ENCODE measurements around the gene COPA.

COPA gene

DNA sequence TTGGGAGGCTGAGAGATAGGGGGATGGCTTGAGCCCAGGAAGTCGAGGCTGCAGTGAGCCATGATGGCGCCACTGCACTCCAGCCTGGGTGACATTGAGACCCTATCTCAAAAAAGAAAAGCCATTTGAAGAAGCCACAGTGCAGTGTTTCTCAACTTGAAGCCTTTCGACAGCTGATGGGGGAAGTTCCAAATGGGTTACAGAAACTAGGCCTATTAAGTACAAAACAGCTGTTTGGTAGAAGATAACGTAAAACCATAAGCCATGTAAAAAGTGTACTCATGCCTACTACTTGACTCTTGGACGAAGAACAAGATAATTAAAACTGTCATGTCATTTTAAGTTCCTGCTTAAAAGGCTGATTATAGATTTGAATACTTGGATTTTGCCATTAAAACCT, 16.6 kb downstream of the COPA start:
- TF ChIP-seq EZH2phosphoT487 (IDR thresholded peaks at IDR 0.05; ENCODE audit: borderline replicate concordance): no peak
- no peak for TF ChIP-seq CTCF (conservative IDR thresholded peaks at IDR 0.05; ENCODE audit: low read length)
- H3K4me2 ChIP-seq (ENCODE audit: low read depth, low read length, poor library complexity, severe bottlenecking): no peak overlapping the region

DNA sequence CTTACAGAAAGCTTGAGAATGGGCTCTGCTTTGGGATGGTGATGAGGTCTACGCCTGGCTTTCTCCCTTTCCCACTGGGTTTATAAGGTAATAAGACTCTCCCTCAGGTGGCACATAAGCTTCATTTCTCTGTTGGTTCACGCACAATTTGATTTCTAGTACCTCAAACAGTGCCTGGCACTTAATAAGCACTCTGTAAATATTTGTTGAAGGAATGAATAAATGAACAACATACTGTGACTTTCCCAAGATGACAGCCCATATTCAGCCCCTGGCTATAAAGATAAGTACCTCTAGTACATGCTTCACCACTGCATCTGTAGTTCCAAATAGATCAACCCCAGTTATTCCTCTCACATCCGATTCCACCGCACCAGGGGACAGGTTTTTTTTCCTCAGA, 17.8 kb downstream of the COPA start:
- no peak overlapping the region for H3K9ac ChIP-seq (ENCODE audit: low read depth, low read length, poor library complexity, severe bottlenecking)
- H3K9me2 ChIP-seq (replicated peaks; ENCODE audit: low read depth, low read length): no peaks in the 10 kb centered on the region
- no peak for TF ChIP-seq CTCF (conservative IDR thresholded peaks at IDR 0.05; ENCODE audit: low read length)
- TF ChIP-seq EZH2phosphoT487 (IDR thresholded peaks at IDR 0.05; ENCODE audit: borderline replicate concordance): no peak
- no peak overlapping the region for H3K4me2 ChIP-seq (ENCODE audit: low read depth, low read length, poor library complexity, severe bottlenecking)
- no peaks in the 10 kb centered on the region for H3K4me1 ChIP-seq (ENCODE audit: insufficient read depth, low read length, poor library complexity, severe bottlenecking)
- H3K9me3 ChIP-seq (ENCODE audit: insufficient read depth, low read depth, low read length): no peaks in the 10 kb centered on the region
- no peak overlapping the region for H3K4me3 ChIP-seq (ENCODE audit: low read length, poor library complexity, severe bottlenecking)
- no peak overlapping the region for H2AFZ ChIP-seq (ENCODE audit: low read length)
- H4K20me1 ChIP-seq (ENCODE audit: insufficient read depth, low read length, poor library complexity, severe bottlenecking): no peaks in the 10 kb centered on the region
- no peaks in the 10 kb centered on the region for H3K27me3 ChIP-seq (ENCODE audit: insufficient read depth, low read length, poor library complexity, severe bottlenecking)
- no peaks in the 10 kb centered on the region; the same call in 1 of the 2 replicates for H3F3A ChIP-seq (ENCODE audit: low read depth)
- peaks cover 78% of the 10 kb centered on the region for H3K36me3 ChIP-seq (ENCODE audit: insufficient read depth, low read length)
- H3K79me2 ChIP-seq (ENCODE audit: insufficient read depth, low read length): peaks cover 12% of the 10 kb centered on the region; the same call in 1 of the 2 replicates

More for the DNA sequence above, 16.6 kb downstream of the COPA start:
- H3K27me3 ChIP-seq (ENCODE audit: insufficient read depth, low read length, poor library complexity, severe bottlenecking): no peaks in the 10 kb centered on the region
- H2AFZ ChIP-seq (ENCODE audit: low read length): no peak overlapping the region
- peaks cover 89% of the 10 kb centered on the region for H3K36me3 ChIP-seq (ENCODE audit: insufficient read depth, low read length)
- no peak overlapping the region for H3K4me3 ChIP-seq (ENCODE audit: low read length, poor library complexity, severe bottlenecking)
- H4K20me1 ChIP-seq (ENCODE audit: insufficient read depth, low read length, poor library complexity, severe bottlenecking): no peaks in the 10 kb centered on the region
- H3K9ac ChIP-seq (ENCODE audit: low read depth, low read length, poor library complexity, severe bottlenecking): no peak overlapping the region
- no peaks in the 10 kb centered on the region; the same call in 1 of the 2 replicates for H3F3A ChIP-seq (ENCODE audit: low read depth)
- peaks cover 8% of the 10 kb centered on the region; the same call in 1 of the 2 replicates for H3K79me2 ChIP-seq (ENCODE audit: insufficient read depth, low read length)
- no peaks in the 10 kb centered on the region for H3K4me1 ChIP-seq (ENCODE audit: insufficient read depth, low read length, poor library complexity, severe bottlenecking)
- H3K9me3 ChIP-seq (ENCODE audit: insufficient read depth, low read depth, low read length): no peaks in the 10 kb centered on the region
- no peaks in the 10 kb centered on the region for H3K9me2 ChIP-seq (replicated peaks; ENCODE audit: low read depth, low read length)

- Histone ChIP-seq H3K4me1 (ENCODE audit: insufficient read depth, low read length, poor library complexity, severe bottlenecking) (no peaks in the 10 kb centered on the region), H2AFZ (ENCODE audit: low read length) (no peak overlapping the region), H3K4me2 (ENCODE audit: low read depth, low read length, poor library complexity, severe bottlenecking) (no peak overlapping the region), H3F3A (ENCODE audit: low read depth) (no peaks in the 10 kb centered on the region; the same call in 1 of the 2 replicates), H4K20me1 (ENCODE audit: insufficient read depth, low read length, poor library complexity, severe bottlenecking) (no peaks in the 10 kb centered on the region), H3K9me2 (replicated peaks; ENCODE audit: low read depth, low read length) (no peaks in the 10 kb centered on the region), H3K9ac (ENCODE audit: low read depth, low read length, poor library complexity, severe bottlenecking) (no peak overlapping the region), H3K79me2 (ENCODE audit: insufficient read depth, low read length) (peaks cover 27% of the 10 kb centered on the region; the same call in 1 of the 2 replicates), H3K9me3 (ENCODE audit: insufficient read depth, low read depth, low read length) (no peaks in the 10 kb centered on the region), H3K27me3 (ENCODE audit: insufficient read depth, low read length, poor library complexity, severe bottlenecking) (no peaks in the 10 kb centered on the region), H3K4me3 (ENCODE audit: low read length, poor library complexity, severe bottlenecking) (no peak overlapping the region), H3K36me3 (ENCODE audit: insufficient read depth, low read length) (peaks cover 71% of the 10 kb centered on the region)
- TF ChIP-seq CTCF (conservative IDR thresholded peaks at IDR 0.05; ENCODE audit: low read length): no peak
- TF ChIP-seq EZH2phosphoT487 (IDR thresholded peaks at IDR 0.05; ENCODE audit: borderline replicate concordance): no peak
Observed at GRCh38 chr1:160322831-160323230, 20.2 kb downstream of the COPA start.
